Right cardiac atrium (tissue), 5 donors: ENCODE results near the gene PDCL3. TPM values are rescaled to one million over a fixed set of nuclear protein-coding genes. Genes with fewer than 3 reads are reported as not detected.

Source experiments
- ATAC-seq, 2 donors: fragments of 200-7000 bp; cut with Tn5 transposase; one replicate each; pipeline versions ENCODE4 v1.8.0 to v1.9.1; 2020; ENCODE audit warnings: moderate library complexity in 2 of 2, mild to moderate bottlenecking in 1 of 2
- DNase-seq, 3 donors: peaks; one replicate each; pipeline ENCODE4 v3.0.0-alpha.2; 2020
- H3K27ac ChIP-seq: one replicate; pipeline ENCODE4 v1.5.1; 2013; ENCODE audit warnings: mild to moderate bottlenecking, low read length, control low read depth, moderate library complexity
- H3K27me3 ChIP-seq: one replicate; pipeline ENCODE4 v1.6.1; 2013; ENCODE audit not compliant: control insufficient read depth, insufficient read depth
- H3K4me1 ChIP-seq: one replicate; pipeline ENCODE4 v1.6.1; 2013; ENCODE audit warnings: low read length; ENCODE audit not compliant: control insufficient read depth, insufficient read depth
- H3K4me3 ChIP-seq: one replicate; pipeline ENCODE4 v1.5.1; 2013; ENCODE audit warnings: low read length, control low read depth
- H3K9me3 ChIP-seq: one replicate; pipeline ENCODE4 v1.6.1; 2013; ENCODE audit warnings: low read length; ENCODE audit not compliant: control insufficient read depth
- WGBS: extraction: QIAGEN DNeasy Blood & Tissue Kit; methylation state at CpG from one replicate; pipeline ENCODE4 v1.1.7; 2013; 5-methylcytosine and 5-hydroxymethylcytosine counted together
- intact Hi-C, 4 donors: fragments of 100-400 bp; cut with DNase I; formaldehyde crosslinking; loops; one replicate each; pipeline versions ENCODE4 v1.11.0 to v1.14.0; 2022 to 2023
- long read RNA-seq, 4 donors: library from polyadenylated mRNA; unstranded; transcript quantifications; one replicate each; pipeline ENCODE4 v2.0.0, GENCODE V29; 2020 to 2021
- polyA plus RNA-seq: library from polyadenylated mRNA; stranded (reverse); fragments of 200-250 nt; gene quantifications from one replicate; pipeline ENCODE4 v1.2.3, GENCODE V29; 2013
- total RNA-seq, 4 donors: library from RNA; stranded (reverse); fragmentation: NEBNext Ultra II Directional; extraction: Animal tissue kit (Norgen Biotek cat#: 25700); gene quantifications; one replicate each; pipeline ENCODE4 v1.2.1, GENCODE V29; 2021
- donor health status: healthy with polysubstance abuse.
- donor health status: DM: no; HTN: yes; CAD: no.
- donor health status: DM: no; HTN: no; CAD: no.
- donor health status: DM: no; HTN: yes; CAD: no; lungs with severe emphysema.
- donor health status: DM: yes; HTN: yes; CAD: no.

PDCL3 gene
- total RNA-seq (10 to 100 TPM; 20.6 to 29.1 (median 26.6) TPM), polyA plus RNA-seq (41.6 TPM)
- long read RNA-seq, donor 1, transcript PDCL3-201 (6 exons, 1,337 nt), result major isoform, 66 of 67 reads
- long read RNA-seq, donor 1, partial matches to known transcripts, result 1 of 67 reads
- long read RNA-seq, donor 1, other reads (novel, unspliced or antisense), result 0 of 67 reads
- long read RNA-seq, donor 2, transcript PDCL3-201 (6 exons, 1,337 nt), result major isoform, 33 of 34 reads
- long read RNA-seq, donor 2, partial matches to known transcripts, result 1 of 34 reads
- long read RNA-seq, donor 2, other reads (novel, unspliced or antisense), result 0 of 34 reads
- long read RNA-seq, donor 3, transcript PDCL3-201 (6 exons, 1,337 nt), result major isoform, 96 of 109 reads
- long read RNA-seq, donor 3, partial matches to known transcripts, result 2 of 109 reads
- long read RNA-seq, donor 3, other reads (novel, unspliced or antisense), result 11 of 109 reads
- long read RNA-seq, donor 4, transcript PDCL3-201 (6 exons, 1,337 nt), result major isoform, 22 of 26 reads
- long read RNA-seq, donor 4, partial matches to known transcripts, result 1 of 26 reads
- long read RNA-seq, donor 4, other reads (novel, unspliced or antisense), result 3 of 26 reads

DNA sequence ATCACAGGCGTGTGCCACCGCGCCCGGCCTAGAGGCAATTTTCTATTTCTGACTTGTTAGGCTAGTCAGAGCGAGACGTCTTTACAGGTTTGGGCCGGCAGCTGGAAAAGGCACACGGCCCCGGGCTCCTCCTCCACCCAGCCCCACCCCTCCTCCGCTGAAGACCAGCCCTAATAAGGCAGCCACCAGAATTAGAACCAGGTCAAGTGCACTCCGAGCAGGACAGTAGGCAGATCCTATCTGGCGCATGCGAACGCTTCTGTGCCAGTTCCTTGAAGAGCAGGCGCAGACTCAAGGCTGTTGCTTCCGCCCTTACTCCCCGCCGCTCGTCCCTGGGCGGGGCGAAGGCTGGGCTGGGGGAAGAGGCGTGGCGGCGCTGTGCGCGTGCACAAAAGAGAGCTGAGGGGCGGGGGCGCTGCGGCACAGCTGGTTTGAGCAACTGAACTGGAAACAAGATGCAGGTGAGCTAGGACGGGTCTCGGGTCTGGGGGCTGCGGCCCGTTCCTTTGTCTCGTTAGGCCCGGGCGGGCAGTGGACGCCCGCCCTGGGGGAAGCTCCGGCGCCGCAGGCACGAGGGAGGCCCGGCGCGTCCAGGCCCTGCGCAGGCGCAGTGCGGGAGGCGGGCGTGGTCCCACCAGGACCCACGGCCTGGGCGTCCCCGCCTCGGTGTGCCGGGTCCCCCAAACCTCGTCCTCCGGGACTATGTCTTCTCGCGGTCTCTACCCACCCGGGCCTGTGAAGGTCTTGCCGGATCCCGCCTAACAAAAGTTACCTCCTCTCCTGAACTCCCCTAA lies at the start of gene PDCL3:
Gene PDCL3 (plus strand): TSS at position 381 of the 794 bp plus-strand sequence. CDS start 75 bp downstream, at position 456.
- Histone ChIP-seq H3K9me3 (no peaks in the 10 kb centered on the region), H3K27ac (peak within 1 kb of the TSS; percentile 83), H3K27me3 (no peaks in the 10 kb centered on the region), H3K4me3 (peak within 1 kb of the TSS; percentile 82), H3K4me1 (peaks cover 3% of the 10 kb centered on the region)
- intact Hi-C loops, result loop anchor here in 2 of 4 donors (10.0 kb wide), 2 partner anchors 138 to 148 kb away; partner anchors contain the start of gene CHST10 (in 1 of the 2)
- DNase-seq (peak; percentile 96 to 99 (median 98)), ATAC-seq (peak; percentile 98)
- under 1% methylated on average over 62 of the region's 62 CpGs for WGBS

GRCh38 chr2:100513650-100514049 lies 49.1 kb upstream of the PDCL3 start:
- 49% methylated on average over 4 of the region's 4 CpGs for WGBS
- Histone ChIP-seq H3K9me3 (no peaks in the 10 kb centered on the region), H3K4me3 (no peak overlapping the region), H3K27me3 (no peaks in the 10 kb centered on the region), H3K27ac (no peak overlapping the region), H3K4me1 (no peaks in the 10 kb centered on the region)
- ATAC-seq (no peak), DNase-seq (no peak)
- intact Hi-C loops, result no loop called here

GRCh38 chr2:100517556-100517955 lies 45.2 kb upstream of the PDCL3 start:
- intact Hi-C loops, result no loop called here
- Histone ChIP-seq H3K27ac (no peak overlapping the region), H3K27me3 (no peaks in the 10 kb centered on the region), H3K9me3 (no peaks in the 10 kb centered on the region), H3K4me1 (no peaks in the 10 kb centered on the region), H3K4me3 (no peak overlapping the region)
- no peak for DNase-seq
- WGBS, result 60% methylated on average over 1 of the region's 1 CpG
- no peak for ATAC-seq

DNA sequence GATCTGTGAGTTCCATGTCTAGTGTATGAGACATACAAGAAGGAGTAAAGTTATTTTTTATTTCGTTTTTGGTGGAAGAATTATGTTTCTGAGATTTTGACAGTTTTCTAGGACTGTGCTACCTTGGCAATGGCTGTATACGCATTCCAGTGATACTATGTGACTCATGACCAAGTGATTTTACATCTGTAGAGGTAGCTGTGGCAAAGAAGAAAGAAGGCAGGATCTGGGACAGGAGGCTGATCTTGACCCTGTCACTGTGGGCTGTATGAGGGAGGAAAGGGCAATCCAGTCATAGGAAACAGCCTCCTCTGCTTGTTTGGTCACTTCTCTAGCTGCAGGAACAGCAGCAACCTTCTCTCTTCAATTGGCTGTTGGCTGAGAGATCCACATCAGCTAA lies 44.0 kb upstream of the PDCL3 start:
- H3K4me1 ChIP-seq, result no peaks in the 10 kb centered on the region
- no peak overlapping the region for H3K4me3 ChIP-seq
- WGBS, result 65% methylated on average over 2 of the region's 2 CpGs
- intact Hi-C loops, result no loop called here
- DNase-seq, result no peak
- H3K27ac ChIP-seq, result no peak overlapping the region
- no peak for ATAC-seq
- H3K9me3 ChIP-seq, result no peaks in the 10 kb centered on the region
- no peaks in the 10 kb centered on the region for H3K27me3 ChIP-seq

DNA sequence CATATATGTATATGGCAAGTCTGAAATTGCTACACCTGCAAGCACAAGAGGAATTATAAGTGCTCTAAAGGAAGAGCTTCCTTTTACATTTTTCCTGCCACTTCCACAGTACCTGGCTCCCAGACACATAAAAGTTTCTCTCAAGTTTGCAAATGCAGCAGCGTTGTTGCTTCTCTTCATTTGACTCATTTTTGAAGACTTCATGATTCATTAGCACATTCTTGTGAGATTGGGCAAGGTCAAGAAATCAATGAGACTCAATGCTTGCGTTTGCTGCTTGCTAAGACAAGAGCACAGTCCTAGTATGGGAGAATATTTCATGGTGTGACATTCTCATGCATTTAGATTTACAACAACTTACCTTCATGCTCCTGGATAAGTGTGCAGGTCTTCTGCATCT lies 42.6 kb upstream of the PDCL3 start:
- Histone ChIP-seq H3K27ac (no peak overlapping the region), H3K27me3 (no peaks in the 10 kb centered on the region), H3K9me3 (no peaks in the 10 kb centered on the region), H3K4me3 (no peak overlapping the region), H3K4me1 (no peaks in the 10 kb centered on the region)
- whole genome bisulfite sequencing, result 83% methylated on average over 2 of the region's 2 CpGs
- DNase-seq (no peak), ATAC-seq (no peak)
- intact Hi-C loops, result no loop called here

DNA sequence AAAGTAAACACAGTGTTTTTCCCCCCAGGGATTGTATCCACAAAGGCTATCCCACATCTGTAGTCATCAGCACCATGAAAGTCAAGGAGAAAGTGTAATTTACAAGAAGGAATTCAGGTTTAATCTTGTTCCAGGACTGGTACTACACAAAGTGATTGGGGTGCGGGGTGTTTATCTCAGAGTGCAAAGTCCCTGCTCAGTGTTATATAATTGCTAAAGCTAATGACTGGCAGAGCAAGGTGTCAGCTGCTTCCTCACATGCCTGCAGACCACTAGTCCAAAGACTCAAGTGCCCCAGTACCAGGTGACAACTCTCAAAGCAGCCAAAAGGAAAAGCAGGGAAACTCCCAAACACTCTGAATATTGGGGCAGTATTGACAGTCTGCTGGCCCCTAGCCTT lies 40.4 kb upstream of the PDCL3 start:
- Histone ChIP-seq H3K9me3 (no peaks in the 10 kb centered on the region), H3K4me1 (no peaks in the 10 kb centered on the region), H3K4me3 (no peak overlapping the region), H3K27ac (no peak overlapping the region), H3K27me3 (no peaks in the 10 kb centered on the region)
- ATAC-seq (peak in 1 of 2 donors; percentile 26), DNase-seq (no peak)
- intact Hi-C loops, result no loop called here
- 56% methylated on average over 1 of the region's 1 CpG for WGBS

DNA sequence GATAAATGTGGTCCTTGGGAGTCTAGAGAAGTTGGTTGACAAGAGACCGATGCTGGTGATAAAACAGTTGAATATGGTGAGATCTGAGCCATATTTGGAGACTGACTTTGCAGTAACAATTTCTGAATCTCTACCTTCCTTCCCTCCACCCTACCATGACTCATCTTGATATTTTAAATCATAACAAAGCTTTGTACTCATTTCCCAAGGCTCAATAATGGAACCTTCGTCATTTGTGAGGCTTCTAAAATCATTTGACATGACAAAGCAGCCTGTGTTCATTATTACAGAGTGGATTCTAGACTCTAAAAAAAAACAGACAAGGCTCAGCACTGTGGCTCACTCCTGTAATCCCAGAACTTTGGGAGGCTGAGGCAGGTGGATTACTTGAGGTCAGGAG lies 38.5 kb upstream of the PDCL3 start:
- 84% methylated on average over 2 of the region's 2 CpGs for WGBS
- intact Hi-C loops, result no loop called here
- Histone ChIP-seq H3K4me1 (no peaks in the 10 kb centered on the region), H3K9me3 (no peaks in the 10 kb centered on the region), H3K27ac (no peak overlapping the region), H3K27me3 (no peaks in the 10 kb centered on the region), H3K4me3 (no peak overlapping the region)
- ATAC-seq (no peak), DNase-seq (no peak)

GRCh38 chr2:100526868-100527267 lies 35.9 kb upstream of the PDCL3 start:
- Histone ChIP-seq H3K27me3 (no peaks in the 10 kb centered on the region), H3K4me1 (no peaks in the 10 kb centered on the region), H3K9me3 (no peaks in the 10 kb centered on the region), H3K27ac (no peak overlapping the region), H3K4me3 (no peak overlapping the region)
- ATAC-seq, result no peak
- 91% methylated on average over 1 of the region's 1 CpG for WGBS
- no peak for DNase-seq
- intact Hi-C loops, result no loop called here

GRCh38 chr2:100527440-100528015 lies 35.3 kb upstream of the PDCL3 start:
- Histone ChIP-seq H3K27me3 (no peaks in the 10 kb centered on the region), H3K9me3 (no peaks in the 10 kb centered on the region), H3K27ac (no peak overlapping the region), H3K4me3 (no peak overlapping the region), H3K4me1 (no peaks in the 10 kb centered on the region)
- 72% methylated on average over 7 of the region's 7 CpGs for WGBS
- DNase-seq, result no peak
- ATAC-seq, result no peak
- intact Hi-C loops, result no loop called here

GRCh38 chr2:100529176-100529575 lies 33.6 kb upstream of the PDCL3 start:
- DNase-seq, result no peak

GRCh38 chr2:100529900-100530299 lies 32.9 kb upstream of the PDCL3 start:
- H3K27me3 ChIP-seq, result no peaks in the 10 kb centered on the region
- no peak overlapping the region for H3K27ac ChIP-seq
- WGBS, result 69% methylated on average over 6 of the region's 6 CpGs
- no peaks in the 10 kb centered on the region for H3K9me3 ChIP-seq
- H3K4me3 ChIP-seq, result no peak overlapping the region
- no peaks in the 10 kb centered on the region for H3K4me1 ChIP-seq
- no peak for ATAC-seq
- intact Hi-C loops, result no loop called here
- no peak for DNase-seq

More at GRCh38 chr2:100529176-100529575, 33.6 kb upstream of the PDCL3 start:
- intact Hi-C loops, result no loop called here
- H3K27me3 ChIP-seq, result no peaks in the 10 kb centered on the region
- H3K9me3 ChIP-seq, result no peaks in the 10 kb centered on the region
- H3K27ac ChIP-seq, result no peak overlapping the region
- no peak overlapping the region for H3K4me3 ChIP-seq
- WGBS, result 89% methylated on average over 8 of the region's 8 CpGs
- no peak for ATAC-seq
- no peaks in the 10 kb centered on the region for H3K4me1 ChIP-seq
